A549 (cell line): Measurements from ENCODE around the gene ANK2.

Experiments
- ATOH8 ChIP-seq: fragments of 250-450 bp; sonication (Bioruptor Pico); IDR thresholded peaks from 2 replicates; pipeline ENCODE4 v1.5.0; 2020; ENCODE audit warnings: low read depth, mild to moderate bottlenecking, moderate library complexity
- BCL3 ChIP-seq: fragments of >200 bp; sonication (Bioruptor Twin); formaldehyde crosslinking; IDR thresholded peaks from 3 replicates; pipeline ENCODE4 v1.6.1; 2016
- CHD2 ChIP-seq: fragments of 150-350 bp; IDR thresholded peaks from 2 replicates; pipeline ENCODE4 v1.6.1; 2014; ENCODE audit warnings: low read length; ENCODE audit not compliant: partially characterized antibody
- CTCF ChIP-seq: fragments of >200 bp; sonication (Bioruptor Twin); formaldehyde crosslinking; IDR thresholded peaks from 3 replicates; pipeline ENCODE4 v1.5.1; 2016
- EP300 ChIP-seq, 2 experiments: fragments of >200 bp; sonication (Bioruptor Twin); formaldehyde crosslinking; IDR thresholded peaks; 2 replicates in 1 of 2; 3 replicates in 1 of 2; pipeline ENCODE4 v1.6.1; 2016 to 2017
- MAFK ChIP-seq: fragments of 450-650 bp; IDR thresholded peaks from 2 replicates; pipeline ENCODE4 v1.6.1; 2014; ENCODE audit not compliant: partially characterized antibody
- MAZ ChIP-seq: fragments of 150-350 bp; IDR thresholded peaks from 2 replicates; pipeline ENCODE4 v1.6.1; 2014; ENCODE audit warnings: antibody characterized with exemption, low read depth, low read length, borderline replicate concordance
- POLR2A ChIP-seq: IDR thresholded peaks from 2 replicates; pipeline ENCODE4 v1.6.1; 2012; ENCODE audit warnings: mild to moderate bottlenecking, low read length
- RCOR1 ChIP-seq: fragments of 150-350 bp; IDR thresholded peaks from 2 replicates; pipeline ENCODE4 v1.6.1; 2014; ENCODE audit warnings: antibody characterized with exemption, low read length, low read depth
- REST ChIP-seq: fragments of 200-600 bp; sonication (generic); IDR thresholded peaks from 2 replicates; pipeline ENCODE4 v1.6.1; 2016; ENCODE audit warnings: antibody characterized with exemption, mild to moderate bottlenecking, moderate library complexity
- RFX5 ChIP-seq: fragments of 450-650 bp; IDR thresholded peaks from 2 replicates; pipeline ENCODE4 v1.7.1; 2014; ENCODE audit warnings: antibody characterized with exemption, mild to moderate bottlenecking, moderate library complexity
- TP53 ChIP-seq: fragments of 250-450 bp; sonication (Bioruptor Pico); IDR thresholded peaks from 2 replicates; pipeline ENCODE4 v1.5.0; 2021; ENCODE audit warnings: mild to moderate bottlenecking, moderate library complexity
- TF ChIP-seq, protein P1 (sequence below): fragments of 450-650 bp; IDR thresholded peaks from 2 replicates; pipeline ENCODE4 v1.6.1; 2014; ENCODE audit warnings: antibody characterized with exemption

DNA sequence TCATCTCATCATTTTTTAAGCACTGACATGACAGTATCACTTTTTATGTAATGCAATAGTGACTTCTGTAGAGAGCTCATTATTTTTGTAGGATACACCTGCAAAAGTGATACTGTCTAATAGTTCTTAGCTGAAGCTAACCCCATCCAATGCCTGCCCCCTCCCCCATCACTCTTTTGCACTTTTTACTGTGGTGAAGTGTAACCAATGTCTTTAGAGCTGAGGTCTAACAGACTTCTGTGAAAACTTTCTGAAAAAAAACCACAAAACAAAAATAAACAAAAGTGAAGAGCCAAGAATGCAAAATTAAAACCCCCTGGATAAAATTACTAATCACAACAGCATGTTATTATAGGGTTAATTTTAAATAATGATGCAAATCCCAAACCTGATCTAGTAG is 301.1 kb downstream of the ANK2 start:
- TF ChIP-seq CTCF (no peak), EP300 (IDR thresholded peaks at IDR 0.05) (no peak), ATOH8 (no peak), POLR2A (no peak), RFX5 (no peak), REST (no peak), MAFK (no peak), CHD2 (no peak), MAZ (no peak), BCL3 (no peak), RCOR1 (no peak), TP53 (CRISPR knock-in tag) (no peak)
- TF ChIP-seq, protein P1, sequence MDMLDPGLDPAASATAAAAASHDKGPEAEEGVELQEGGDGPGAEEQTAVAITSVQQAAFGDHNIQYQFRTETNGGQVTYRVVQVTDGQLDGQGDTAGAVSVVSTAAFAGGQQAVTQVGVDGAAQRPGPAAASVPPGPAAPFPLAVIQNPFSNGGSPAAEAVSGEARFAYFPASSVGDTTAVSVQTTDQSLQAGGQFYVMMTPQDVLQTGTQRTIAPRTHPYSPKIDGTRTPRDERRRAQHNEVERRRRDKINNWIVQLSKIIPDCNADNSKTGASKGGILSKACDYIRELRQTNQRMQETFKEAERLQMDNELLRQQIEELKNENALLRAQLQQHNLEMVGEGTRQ: no peak
